ENCODE measurements around the gene PRR15L.
"Not testable (repeated sequence)": the region's sequence is repeated elsewhere in the genome, so short reads cannot be mapped to it uniquely, and the experiment has no call there.

The PRR15L gene

DNA sequence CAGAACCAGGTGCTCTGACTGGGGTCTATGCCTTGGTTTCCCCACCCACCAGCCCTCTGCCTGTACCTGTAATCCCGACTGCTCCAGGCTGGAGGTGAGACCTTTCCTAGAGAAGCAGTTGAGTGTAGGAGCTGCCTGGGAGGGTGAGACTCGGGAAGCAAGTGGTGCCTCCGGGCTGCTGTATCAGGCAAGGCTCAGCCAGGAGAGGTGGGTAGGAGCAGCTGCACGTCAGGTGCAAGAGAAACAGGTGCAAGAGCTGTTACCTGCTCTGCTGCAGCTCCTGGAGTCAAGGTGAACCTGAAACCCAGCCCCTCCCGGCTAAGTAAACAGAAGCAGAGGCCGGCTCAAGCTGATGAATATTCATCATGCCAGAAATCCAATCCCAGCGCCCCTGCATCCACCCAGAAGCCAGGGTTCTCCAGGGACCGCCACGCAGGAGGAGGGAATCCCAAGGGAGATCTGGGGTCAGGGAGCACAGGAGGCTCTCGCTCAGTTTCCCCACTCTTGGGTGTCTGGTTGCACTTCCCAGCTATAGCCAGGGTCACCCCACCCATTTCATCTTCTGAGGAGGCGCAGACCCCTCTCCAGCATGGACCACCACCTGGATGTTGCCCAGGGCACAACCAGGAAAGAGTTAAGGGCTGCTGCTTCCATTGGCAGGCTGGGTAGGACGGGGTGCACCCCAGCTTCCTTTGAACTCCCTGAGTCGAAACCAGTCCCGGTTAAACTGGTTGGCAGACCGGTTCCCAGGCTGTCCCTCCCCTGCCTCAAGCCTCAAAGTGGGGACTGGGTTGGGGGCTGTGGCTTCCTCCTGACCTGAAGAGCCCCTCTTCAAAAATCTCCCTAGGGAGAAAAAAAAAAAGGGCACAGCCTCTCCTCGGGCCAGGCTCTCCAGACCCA lies at the start of gene PRR15L:
TSS of gene PRR15L (minus strand) at position 293 of the 900 bp plus-strand sequence. CDS start 4,649 bp downstream, outside the sequence.
- DNase-seq: no peak

- DNase-seq: no peak
These were observed 49.4 kb upstream of the PRR15L start for GRCh38 chr17:48006936-48007709.

DNA sequence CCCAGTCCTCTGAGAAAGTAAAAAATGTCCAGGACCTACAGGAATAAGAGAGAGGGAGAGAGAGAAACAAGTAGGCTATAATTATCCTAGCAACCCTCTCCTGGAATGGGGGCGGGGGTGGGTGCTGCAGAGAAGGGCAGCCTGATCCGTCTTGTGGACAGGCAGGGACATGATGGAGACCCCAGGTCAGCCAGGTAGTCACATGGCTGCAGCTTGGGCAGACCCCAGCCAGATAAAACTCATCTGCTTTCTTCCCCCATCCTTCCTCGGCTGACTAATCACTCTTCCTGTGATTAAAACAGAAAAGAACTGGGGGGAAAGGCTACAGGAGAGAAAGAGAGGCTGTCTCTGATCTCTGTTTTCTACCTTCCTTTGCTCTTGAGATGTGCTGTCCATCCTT lies 47.3 kb upstream of the PRR15L start:
- no peak for DNase-seq

GRCh38 chr17:48003417-48004151 lies 45.9 kb upstream of the PRR15L start:
- DNase-seq: no peak

DNA sequence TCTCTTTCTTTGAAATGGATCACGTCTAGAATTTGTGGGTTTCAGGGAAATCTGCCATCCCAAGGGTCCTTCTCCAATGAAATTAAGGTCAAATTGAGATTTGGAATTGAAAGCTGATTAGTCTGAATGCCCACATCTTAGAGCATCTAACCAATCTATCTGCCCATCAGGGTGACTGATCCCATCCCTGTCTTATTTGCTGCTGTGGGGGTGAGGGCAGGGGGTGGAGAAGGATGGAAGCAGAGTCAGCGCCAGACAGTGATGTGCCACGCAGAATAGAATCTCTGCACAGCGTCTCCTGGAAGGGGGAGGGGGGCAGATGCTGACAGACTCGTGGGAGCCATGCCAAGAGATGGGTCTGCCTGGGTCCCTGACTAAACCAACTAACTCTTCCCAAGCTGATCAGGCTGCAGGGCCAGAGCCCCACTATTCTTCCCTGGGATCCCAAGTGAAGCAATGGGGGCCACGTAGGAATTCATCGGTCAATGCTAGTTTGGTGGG lies 45.3 kb upstream of the PRR15L start:
- no peak for DNase-seq

- no peak for DNase-seq
These were observed 44.7 kb upstream of the PRR15L start for GRCh38 chr17:48002266-48002915.

- not testable (repeated sequence) for DNase-seq
These were observed 44.0 kb upstream of the PRR15L start for GRCh38 chr17:48001657-48002056.

GRCh38 chr17:48001197-48001596 lies 43.5 kb upstream of the PRR15L start:
- no peak for DNase-seq

GRCh38 chr17:47999582-47999981 lies 41.9 kb upstream of the PRR15L start:
- no peak for DNase-seq

DNA sequence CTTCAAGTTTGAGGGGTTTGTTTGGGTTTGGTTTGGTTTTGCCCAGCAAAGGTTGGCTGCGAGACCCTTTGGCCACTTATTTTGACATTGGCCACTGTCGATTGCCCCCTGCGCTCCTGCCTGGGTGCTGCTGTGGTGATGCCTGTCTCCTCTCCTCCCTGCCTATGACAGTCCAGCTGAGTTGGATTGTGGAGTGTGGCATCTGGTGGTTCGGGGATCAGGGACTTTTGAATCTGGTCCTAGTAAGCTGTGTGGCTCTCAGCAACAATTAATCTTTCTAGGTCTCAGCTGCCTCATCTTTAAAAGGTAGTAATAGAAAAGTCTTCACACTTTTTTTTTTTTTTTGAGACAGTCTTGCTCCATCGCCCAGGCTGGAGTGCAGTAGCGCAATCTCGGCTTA lies 40.4 kb upstream of the PRR15L start:
- DNase-seq: no peak

GRCh38 chr17:47997586-47997985 lies 39.9 kb upstream of the PRR15L start:
- no peak for DNase-seq

- no peak for DNase-seq
These were observed 38.5 kb upstream of the PRR15L start for GRCh38 chr17:47996201-47996600.

DNA sequence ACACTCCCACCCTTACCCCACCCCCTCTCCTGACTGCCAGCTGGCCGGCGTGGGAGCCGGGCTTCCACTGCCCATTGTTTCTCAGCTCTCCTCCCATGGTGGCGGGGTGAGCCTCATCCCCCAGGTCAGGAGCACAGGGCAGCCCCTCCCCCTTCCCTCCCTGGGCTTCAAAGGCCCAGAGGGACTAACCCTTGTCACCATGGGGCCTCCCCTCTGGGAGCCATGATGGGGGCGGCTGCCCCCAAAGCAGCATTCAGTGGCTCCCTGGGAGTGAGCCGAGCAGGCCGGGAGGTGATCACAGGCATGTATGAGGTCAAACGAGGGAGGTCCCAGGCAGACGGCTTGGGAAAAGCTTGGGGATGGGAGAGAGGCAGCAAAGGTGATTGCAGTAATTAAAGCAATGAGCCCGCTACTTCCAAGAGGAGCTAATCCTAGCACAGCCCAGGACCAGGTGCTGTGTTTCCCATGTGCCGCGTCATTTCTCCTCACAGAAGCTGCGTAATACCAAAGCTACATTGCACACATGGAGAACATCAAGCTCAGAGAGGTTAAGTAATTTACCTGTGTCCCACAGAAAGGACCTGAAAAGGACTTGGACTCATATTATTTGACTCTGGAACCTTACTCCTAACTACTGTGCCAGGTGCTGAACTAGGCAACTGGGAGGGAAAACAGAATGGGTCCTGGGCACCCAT lies 37.7 kb upstream of the PRR15L start:
- no peak for DNase-seq

- DNase-seq: no peak
These were observed 37.0 kb upstream of the PRR15L start for GRCh38 chr17:47994724-47995123.

DNA sequence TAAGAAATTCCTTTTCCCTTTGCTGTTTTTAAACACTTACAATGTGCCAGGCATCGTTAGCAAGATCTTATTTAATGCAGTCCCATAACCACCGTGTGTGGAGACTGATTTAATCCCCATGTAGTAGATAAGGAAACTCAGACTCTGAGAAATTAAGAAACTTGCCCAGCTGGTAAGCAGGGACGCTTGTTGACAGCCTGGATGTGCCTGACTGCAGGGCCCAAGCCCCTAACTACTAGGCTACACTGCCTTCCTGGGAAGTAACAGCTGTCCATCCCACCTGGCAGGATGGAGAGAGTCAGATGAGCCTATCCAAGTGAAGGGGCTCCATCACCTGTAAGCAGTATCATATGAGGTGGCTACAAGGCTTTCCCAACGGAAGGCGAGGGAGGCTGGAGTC lies 36.3 kb upstream of the PRR15L start:
- DNase-seq: no peak

DNA sequence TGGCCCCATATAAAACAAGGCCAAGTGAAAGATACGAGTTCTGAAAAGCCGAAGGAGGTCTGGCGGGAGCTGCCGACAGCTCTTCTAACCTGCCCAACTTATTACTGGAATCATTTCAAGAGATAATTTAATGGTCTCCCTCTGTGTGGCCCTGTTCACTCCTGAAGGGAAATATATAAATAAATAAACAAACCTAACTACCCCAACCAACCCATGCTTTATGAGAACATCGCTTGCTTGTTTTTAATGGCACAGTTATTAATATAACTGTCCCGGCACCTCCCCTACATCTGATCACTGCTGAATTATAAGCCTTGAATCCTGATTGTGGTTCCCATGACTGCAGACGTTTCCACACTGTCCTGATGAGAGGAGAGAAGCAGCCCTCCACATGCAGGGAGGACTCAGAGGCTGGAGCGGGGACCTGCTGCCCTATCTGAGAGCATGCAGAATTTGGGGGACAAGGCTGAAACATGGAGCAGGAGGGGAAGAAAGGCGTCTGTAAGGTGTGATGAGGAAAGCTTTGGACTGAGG lies 35.4 kb upstream of the PRR15L start:
- DNase-seq: no peak

- DNase-seq: no peak
These were observed 34.5 kb upstream of the PRR15L start for GRCh38 chr17:47992216-47992615.

GRCh38 chr17:47990962-47991731 lies 33.5 kb upstream of the PRR15L start:
- DNase-seq: no peak

- DNase-seq: no peak
These were observed 32.0 kb upstream of the PRR15L start for GRCh38 chr17:47989700-47990099.

DNA sequence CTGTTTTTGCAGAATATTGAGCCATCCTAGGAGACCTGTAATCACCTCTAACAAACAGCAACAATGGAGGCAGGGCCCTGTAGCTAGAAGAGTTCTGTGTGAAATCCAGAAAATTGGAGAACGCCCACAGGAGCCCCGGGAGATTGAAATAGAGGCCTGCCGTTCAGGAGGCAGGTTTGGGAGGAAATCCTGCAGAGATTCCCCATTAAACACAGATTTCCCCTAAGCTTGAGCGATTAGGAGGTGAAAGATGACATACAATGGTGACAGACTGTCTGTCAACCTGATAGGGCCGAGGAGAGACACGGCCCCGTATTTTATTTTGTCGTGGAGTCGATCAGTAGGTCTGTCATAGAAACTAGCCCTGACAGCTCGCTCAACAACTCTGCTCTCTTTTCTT lies 31.5 kb upstream of the PRR15L start:
- no peak for DNase-seq

DNA sequence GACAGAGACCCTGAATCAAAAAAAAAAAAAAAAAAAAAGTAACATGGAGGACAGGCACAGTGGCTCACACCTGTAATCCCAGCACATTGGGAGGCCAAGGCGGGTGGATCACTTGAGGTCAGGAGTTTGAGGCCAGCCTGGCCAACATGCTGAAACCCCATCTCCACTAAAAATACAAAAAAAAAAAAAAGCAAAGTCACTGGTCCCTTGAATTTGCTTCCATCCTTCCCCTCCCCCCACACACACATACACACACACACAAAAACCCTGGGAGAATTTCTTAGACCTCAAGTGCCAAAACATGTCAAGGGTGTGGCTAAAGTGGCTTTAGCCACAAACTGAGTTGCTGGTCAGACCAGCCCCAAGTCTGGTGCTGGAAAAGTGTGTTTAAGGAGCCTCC lies 30.8 kb upstream of the PRR15L start:
- DNase-seq: not testable (repeated sequence)

Data from stimulated activated CD4-positive, alpha-beta T cell treated with anti-CD3 and anti-CD28 coated beads, Interleukin-12 subunit alpha, Interleukin-12 subunit beta, amount 100 ng/mL, for 4 hours (primary cell).